Stimulated activated naive CD4-positive, alpha-beta T cell treated with Interleukin-2 at 50 U/mL for 16 hours (primary cell): Measurements from ENCODE around the gene SMARCAL1.
A peak's percentile ranks its signal among the peaks of the same experiment; 100 is the strongest.

Experiments
- DNase-seq: peaks from one replicate; lab custom pipeline; 2025; lab: John Stamatoyannopoulos, UW

Gene SMARCAL1

DNA sequence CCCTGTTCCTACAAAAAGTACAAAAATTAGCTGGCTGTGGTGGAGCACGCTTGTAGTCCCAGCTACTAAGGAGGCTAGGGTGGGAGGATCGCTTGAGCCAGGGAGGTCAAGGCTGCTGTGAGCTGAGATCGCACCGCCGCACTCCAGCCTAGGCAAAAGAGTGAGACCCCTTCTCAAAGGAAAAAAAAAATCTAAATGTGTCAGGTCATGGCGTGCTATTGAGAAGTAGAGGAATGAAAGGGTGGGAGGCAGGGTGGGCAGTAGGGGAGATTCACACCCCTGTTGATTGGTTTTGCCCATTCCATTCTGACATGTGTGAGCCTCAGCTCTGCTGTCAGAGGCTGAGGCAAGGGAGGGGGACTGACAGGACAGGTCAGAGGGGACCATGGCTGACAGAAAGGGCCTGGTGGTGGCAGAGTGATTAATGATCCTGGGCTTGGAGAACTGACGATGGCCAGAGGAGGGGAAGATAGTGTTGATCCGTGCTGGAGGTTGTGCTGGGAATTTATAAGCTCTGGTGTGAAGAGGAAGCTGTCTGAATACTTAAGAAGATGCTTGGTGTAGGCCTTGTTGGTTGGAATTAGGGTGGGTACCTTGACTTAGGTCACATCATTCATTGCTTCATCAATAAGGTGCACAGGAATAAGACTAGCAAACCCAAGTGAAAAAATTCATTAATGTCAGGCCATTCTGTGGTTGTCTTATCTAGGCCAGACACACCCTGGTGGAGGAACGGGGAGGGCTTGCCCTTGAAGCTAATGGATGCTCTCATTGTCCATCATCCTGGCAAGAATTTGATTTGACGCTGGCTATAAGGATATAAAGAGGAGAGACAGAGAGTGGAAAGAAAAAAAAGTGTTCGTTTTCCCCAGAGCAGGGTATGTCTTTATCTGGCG, 19.1 kb upstream of the SMARCAL1 start:
- DNase-seq = no peak

DNA sequence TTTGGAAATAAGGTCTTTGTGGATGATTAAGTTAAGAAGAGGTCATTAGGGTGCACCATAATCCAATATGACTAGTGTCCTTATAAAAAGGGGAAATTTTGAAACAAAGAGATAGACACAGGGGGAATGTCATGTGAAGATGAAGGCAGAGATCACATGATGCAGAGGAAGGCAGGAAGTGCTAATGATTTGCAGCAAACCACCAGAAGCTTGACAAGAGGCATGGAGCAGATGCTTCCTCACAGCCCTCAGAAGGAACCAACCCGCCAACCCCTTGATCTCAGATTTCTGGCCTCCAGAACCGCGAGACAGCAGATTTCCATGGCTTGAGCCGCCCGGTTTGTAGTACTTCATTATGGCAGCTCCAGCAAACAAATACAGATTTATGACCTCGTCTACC, 17.4 kb upstream of the SMARCAL1 start:
- DNase-seq = no peak

DNA sequence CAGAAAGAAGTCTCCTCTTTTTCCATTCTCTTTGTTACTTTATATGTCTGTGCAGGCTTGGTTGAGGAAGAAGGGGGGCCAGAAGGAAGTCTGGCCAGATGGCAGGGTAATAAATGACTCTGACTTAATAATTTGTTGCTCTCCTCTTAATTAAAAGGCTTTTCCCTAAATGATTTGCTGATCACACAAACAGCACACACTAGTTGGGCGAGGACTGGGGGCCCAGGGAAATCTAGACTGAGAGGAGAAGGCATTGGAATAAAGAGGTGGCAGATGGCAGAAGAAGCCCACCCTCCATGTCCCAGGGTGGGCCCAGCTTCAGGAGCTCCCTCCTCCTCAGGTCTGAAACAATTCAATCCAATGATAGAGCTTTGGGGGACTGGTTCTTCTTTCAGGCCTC, 12.7 kb upstream of the SMARCAL1 start:
- no peak for DNase-seq

DNA sequence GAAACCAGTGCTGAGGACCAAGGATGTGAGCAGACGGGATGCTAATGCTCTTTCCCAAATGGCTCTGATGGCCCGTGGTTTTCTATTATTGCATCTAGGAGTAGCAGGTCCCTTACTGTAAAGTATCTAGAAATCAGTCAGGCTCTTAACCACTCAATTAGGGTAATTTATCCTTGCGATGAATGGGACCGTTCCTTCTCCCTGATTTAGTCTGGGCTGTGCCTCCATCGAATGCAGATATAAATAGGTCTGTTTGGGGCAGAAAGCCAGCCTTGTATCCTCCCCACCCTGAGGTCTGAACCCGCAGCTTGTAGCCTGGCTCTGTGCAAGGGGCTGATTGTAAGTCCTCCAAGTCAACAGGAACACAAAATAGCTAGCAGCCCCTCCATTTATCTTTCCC, 9.5 kb upstream of the SMARCAL1 start:
- no peak for DNase-seq

- peak; percentile 5 for DNase-seq
Observed at GRCh38 chr2:216404010-216404618, 8.2 kb upstream of the SMARCAL1 start.

DNA sequence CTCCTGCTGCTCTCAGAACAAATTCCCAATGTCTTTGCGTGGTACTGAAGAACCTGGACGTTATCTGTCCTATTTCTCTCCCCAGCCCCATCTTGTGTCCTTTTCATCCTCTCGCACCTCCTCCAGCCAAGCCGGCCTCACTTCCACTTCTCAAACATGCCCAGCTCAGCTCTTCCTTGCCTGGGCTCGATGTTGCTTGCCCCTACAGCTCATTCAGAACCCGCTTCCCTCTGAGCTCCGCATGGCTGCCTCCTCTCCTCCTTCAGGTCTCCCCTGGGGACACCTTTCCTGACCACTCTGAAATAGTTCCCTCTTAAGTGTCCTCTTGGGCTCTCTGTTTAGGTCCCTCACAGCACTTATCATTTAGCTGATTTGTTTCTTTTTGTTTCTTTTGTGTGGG, 6.7 kb upstream of the SMARCAL1 start:
- no peak for DNase-seq

DNA sequence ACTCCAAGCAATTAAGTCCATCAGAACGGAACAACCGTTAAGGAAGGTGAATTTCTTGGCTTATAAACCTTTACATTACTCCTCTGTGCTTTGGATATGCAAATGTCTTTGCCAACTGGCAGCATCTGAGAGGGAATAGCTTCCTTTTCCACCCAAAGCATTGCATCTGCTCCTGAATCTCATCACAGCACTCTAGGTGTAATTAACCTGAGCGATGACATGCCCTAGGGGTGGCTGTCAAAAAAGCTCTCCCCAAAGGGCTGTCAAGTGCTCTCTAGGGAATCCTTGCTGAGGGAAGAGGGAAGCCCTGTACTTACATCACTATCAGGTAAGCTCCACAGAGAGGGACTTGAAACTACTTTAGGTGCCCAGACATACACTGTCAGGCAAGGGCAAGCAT, 5.5 kb upstream of the SMARCAL1 start:
- no peak for DNase-seq

GRCh38 chr2:216408426-216409290, 3.6 kb upstream of the SMARCAL1 start:
- DNase-seq = no peak

DNA sequence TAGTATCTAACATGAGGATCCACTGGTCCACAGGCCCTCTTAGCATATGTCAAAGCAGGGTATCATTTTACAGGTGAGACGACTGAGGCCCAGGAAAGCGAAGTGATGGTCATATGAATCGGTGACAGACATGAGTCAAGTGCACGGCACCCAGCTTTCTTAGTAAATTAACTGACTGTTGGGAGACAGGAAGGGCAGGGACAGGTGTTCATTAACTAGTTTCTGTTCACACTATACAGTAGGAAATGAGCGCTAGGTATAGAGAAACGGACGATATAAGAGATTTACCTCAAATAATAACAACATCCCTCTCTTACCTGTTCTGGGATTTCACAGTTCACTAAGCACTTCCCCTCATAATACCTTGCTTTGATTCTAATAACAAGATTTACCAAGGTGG, 1.7 kb upstream of the SMARCAL1 start:
- no peak for DNase-seq

GRCh38 chr2:216413882-216414281, 1.6 kb downstream of the SMARCAL1 start:
- DNase-seq = no peak

DNA sequence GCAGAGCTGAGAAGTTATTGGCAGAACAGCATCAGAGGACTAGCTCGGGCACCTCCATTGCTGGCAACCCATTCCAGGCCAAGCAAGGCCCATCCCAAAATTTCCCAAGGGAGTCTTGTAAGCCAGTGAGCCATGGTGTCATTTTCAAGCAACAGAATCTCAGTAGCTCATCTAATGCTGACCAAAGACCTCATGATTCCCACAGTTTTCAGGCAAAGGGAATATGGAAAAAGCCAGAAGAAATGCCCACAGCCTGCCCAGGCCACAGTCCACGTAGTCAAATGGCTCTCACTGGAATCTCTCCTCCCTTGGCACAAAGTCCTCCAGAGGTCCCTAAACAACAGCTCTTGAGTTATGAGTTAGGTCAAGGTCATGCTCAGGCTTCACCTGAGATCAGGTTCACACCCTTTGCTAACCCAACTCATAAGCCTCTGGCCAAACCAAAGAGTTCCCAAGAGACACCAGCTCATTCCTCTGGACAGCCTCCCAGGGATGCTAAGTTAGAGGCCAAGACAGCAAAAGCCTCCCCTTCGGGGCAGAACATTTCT, 2.6 kb downstream of the SMARCAL1 start:
- DNase-seq = no peak

- no peak for DNase-seq
Observed at GRCh38 chr2:216415541-216415940, 3.3 kb downstream of the SMARCAL1 start.

DNA sequence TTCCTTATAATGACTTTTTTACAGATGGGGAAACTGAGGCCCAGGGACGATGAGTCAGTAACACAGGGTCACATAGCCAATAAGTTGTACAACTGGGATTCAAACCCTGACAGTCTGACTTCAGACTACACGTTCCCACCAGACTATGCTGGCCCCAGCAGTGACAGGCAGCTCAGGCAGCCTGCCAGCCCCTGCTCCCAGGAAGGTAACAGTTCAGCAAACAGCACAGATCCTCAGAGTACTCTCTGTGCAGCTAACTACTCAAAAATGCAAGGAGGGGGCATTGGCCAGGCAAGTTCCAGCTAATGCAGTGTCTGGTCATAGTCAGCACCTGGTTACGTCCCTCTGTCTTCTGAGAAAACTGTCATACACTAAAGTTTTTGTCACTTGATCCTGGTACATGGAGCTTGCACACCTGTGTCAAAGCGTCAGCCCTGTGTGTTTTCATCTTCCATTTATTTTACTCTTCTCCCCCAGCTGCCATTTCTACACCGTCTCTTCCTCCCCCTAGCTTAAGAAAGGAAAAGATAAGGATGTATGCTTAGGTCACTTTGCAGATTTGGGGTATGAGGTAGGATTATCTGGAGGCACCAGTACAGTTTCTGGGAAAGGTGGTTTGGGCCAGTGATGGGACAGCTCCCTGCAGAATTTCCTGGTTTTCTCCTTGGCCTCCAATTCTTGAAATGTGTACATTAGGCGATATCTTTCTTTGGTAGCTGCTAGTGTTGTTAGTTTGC, 4.5 kb downstream of the SMARCAL1 start:
- DNase-seq = no peak

DNA sequence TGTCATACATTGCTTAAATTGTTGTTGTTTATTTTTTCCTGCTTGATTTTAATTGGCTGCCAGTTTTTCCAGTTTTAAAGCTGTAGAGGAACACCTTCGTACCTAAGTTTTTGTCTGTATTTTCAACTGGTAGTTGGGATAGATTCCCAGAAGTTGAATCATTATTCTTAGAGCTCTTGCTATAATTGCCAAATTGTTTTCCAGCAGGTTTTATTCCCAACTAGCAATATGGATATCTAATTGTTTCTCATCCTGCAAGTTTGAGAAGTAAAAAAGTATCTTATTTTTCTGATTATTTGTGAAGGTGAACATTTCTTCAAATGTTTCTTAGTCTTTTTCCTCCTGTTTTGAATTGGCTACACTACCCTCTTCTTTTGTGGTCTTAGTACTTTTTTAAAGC, 6.7 kb downstream of the SMARCAL1 start:
- DNase-seq = no peak

GRCh38 chr2:216420367-216421101, 8.2 kb downstream of the SMARCAL1 start:
- DNase-seq = no peak

- DNase-seq = no peak
Observed at GRCh38 chr2:216423071-216423470, 10.8 kb downstream of the SMARCAL1 start.

GRCh38 chr2:216424274-216424673, 12.0 kb downstream of the SMARCAL1 start:
- DNase-seq = no peak

- no peak for DNase-seq
Observed at GRCh38 chr2:216425008-216425787, 12.9 kb downstream of the SMARCAL1 start.

DNA sequence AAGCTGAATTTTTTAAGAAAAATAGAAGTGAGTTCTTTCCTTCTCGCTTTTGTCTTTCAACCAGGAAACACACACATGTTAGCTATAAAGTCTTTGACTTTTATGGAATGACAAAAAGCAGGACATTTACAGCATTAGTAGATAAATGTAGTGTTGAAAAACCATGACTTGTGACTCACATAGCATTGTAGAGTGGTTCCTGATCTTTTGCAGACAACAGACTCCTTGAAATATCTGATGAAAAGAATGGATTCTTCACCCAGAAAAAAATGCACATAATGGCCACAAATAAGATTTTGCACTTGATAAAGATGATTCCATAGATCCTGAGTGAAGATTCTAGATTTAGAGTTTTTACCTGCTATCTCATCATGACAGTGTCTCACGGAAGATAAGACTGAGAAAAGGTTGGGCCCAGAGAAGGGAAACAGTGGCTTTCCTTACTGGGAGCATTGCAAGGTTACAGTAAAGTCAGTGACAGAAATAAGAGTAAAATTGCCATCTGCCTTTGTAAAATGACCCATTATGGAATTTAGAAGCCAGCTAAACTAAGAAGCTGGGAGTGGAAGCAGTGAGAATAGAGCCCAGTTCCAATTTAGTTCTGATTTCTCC, 14.0 kb downstream of the SMARCAL1 start:
- DNase-seq = no peak

DNA sequence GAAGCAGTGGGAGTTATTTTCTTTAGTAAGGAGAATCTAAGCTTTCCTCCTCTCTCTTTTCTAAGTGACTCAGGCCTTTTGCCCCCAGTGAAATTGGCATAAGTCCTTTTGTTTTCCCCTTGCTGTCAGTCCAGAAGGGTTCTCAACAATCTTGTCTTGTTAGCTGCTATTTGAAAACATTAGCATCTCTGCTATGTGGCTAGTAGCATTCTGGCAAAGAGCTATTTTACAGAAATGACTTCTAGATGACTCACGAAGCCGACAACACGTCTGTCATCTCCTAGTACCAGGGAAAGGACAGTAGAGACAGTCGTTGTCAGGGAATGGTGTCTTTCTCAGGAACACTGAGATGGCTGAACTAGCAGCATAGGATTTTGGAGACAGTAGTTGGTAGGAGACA, 14.7 kb downstream of the SMARCAL1 start:
- DNase-seq = no peak
